Activated CD4-positive, alpha-beta T cell treated with anti-CD3 and anti-CD28 coated beads, Interleukin-2, amount 50 U/mL, for 24 hours (primary cell): ENCODE data around the gene PRRX2.

Source experiments
- DNase-seq, 2 donors: peaks; one replicate each; pipeline ENCODE4 v3.0.0-alpha.2; 2020; ENCODE audit warnings: low read depth in 1 of 2, low spot score in 1 of 2

PRRX2 gene

GRCh38 chr9:129677456-129677855, 12.0 kb downstream of the PRRX2 start:
- no peak for DNase-seq

GRCh38 chr9:129678844-129679243, 13.4 kb downstream of the PRRX2 start:
- DNase-seq, result no peak

- no peak for DNase-seq
Observed at GRCh38 chr9:129679537-129679936, 14.1 kb downstream of the PRRX2 start.

GRCh38 chr9:129681924-129682323, 16.5 kb downstream of the PRRX2 start:
- DNase-seq, result no peak

- DNase-seq, result no peak
Observed at GRCh38 chr9:129682381-129682780, 16.9 kb downstream of the PRRX2 start.

- DNase-seq, result no peak
Observed at GRCh38 chr9:129685220-129685932, 19.9 kb downstream of the PRRX2 start.

GRCh38 chr9:129685933-129686259, 20.4 kb downstream of the PRRX2 start:
- no peak for DNase-seq

- DNase-seq, result no peak
Observed at GRCh38 chr9:129686736-129687135, 21.3 kb downstream of the PRRX2 start.

- DNase-seq, result no peak
Observed at GRCh38 chr9:129687391-129687790, 21.9 kb downstream of the PRRX2 start.

- no peak for DNase-seq
Observed at GRCh38 chr9:129688285-129689043, 23.0 kb downstream of the PRRX2 start.

- DNase-seq, result no peak
Observed at GRCh38 chr9:129692534-129692933, 27.1 kb downstream of the PRRX2 start.

- no peak for DNase-seq
Observed at GRCh38 chr9:129693741-129694140, 28.3 kb downstream of the PRRX2 start.

- DNase-seq, result no peak
Observed at GRCh38 chr9:129694243-129694646, 28.8 kb downstream of the PRRX2 start.

- no peak for DNase-seq
Observed at GRCh38 chr9:129695870-129696269, 30.4 kb downstream of the PRRX2 start.

- peak in 1 of 2 donors; percentile 21 for DNase-seq
Observed at GRCh38 chr9:129696944-129697655, 31.7 kb downstream of the PRRX2 start.

GRCh38 chr9:129697656-129698253, 32.3 kb downstream of the PRRX2 start:
- DNase-seq, result peak; percentile 22 to 53

- no peak for DNase-seq
Observed at GRCh38 chr9:129698254-129698757, 32.9 kb downstream of the PRRX2 start.

GRCh38 chr9:129701054-129701453, 35.6 kb downstream of the PRRX2 start:
- DNase-seq, result no peak

GRCh38 chr9:129701549-129701948, 36.1 kb downstream of the PRRX2 start:
- DNase-seq, result no peak

GRCh38 chr9:129702589-129703520, 37.4 kb downstream of the PRRX2 start:
- DNase-seq, result no peak
